Mesothelial cell of epicardium (in vitro differentiated cells): ENCODE data around the gene THTPA. TPM values are rescaled to one million over a fixed set of nuclear protein-coding genes. Genes with fewer than 3 reads are reported as not detected.
A peak's percentile ranks its signal among the peaks of the same experiment; 100 is the strongest.

Experiments
- DNase-seq, 2 experiments: peaks; one replicate each; pipeline ENCODE4 v3.0.0; 2021; ENCODE audit warnings: low spot score in 2 of 2; ENCODE audit not compliant: unreplicated experiment in 2 of 2
- H3K27ac Mint-ChIP-seq: 2 replicates; pipeline ENCODE4 v1.8.0; 2021; ENCODE audit warnings: mixed read lengths
- H3K27me3 Mint-ChIP-seq: 2 replicates; pipeline ENCODE4 v1.8.0; 2021; ENCODE audit warnings: low read depth, mixed read lengths
- H3K36me3 Mint-ChIP-seq: 2 replicates; pipeline ENCODE4 v1.8.0; 2021; ENCODE audit warnings: mixed read lengths
- H3K4me1 Mint-ChIP-seq: 2 replicates; pipeline ENCODE4 v1.8.0; 2021; ENCODE audit warnings: mixed read lengths
- H3K4me3 Mint-ChIP-seq: 2 replicates; pipeline ENCODE4 v1.8.0; 2021; ENCODE audit warnings: mild to moderate bottlenecking, moderate library complexity, mixed read lengths
- H3K9me3 Mint-ChIP-seq: 2 replicates; pipeline ENCODE4 v1.8.0; 2021; ENCODE audit warnings: mixed read lengths
- CTCF ChIP-seq: fragments of 200-600 bp; sonication (generic); IDR thresholded peaks from one replicate; pipeline ENCODE4 v1.5.0; 2021; ENCODE audit warnings: antibody characterized with exemption; ENCODE audit not compliant: unreplicated experiment
- total RNA-seq: library from RNA; stranded (reverse); gene quantifications from 3 replicates; pipeline ENCODE4 v1.2.1, GENCODE V29; 2021

Gene THTPA
- total RNA-seq, 1 donor from 2014 or later, result 15.2 TPM

DNA sequence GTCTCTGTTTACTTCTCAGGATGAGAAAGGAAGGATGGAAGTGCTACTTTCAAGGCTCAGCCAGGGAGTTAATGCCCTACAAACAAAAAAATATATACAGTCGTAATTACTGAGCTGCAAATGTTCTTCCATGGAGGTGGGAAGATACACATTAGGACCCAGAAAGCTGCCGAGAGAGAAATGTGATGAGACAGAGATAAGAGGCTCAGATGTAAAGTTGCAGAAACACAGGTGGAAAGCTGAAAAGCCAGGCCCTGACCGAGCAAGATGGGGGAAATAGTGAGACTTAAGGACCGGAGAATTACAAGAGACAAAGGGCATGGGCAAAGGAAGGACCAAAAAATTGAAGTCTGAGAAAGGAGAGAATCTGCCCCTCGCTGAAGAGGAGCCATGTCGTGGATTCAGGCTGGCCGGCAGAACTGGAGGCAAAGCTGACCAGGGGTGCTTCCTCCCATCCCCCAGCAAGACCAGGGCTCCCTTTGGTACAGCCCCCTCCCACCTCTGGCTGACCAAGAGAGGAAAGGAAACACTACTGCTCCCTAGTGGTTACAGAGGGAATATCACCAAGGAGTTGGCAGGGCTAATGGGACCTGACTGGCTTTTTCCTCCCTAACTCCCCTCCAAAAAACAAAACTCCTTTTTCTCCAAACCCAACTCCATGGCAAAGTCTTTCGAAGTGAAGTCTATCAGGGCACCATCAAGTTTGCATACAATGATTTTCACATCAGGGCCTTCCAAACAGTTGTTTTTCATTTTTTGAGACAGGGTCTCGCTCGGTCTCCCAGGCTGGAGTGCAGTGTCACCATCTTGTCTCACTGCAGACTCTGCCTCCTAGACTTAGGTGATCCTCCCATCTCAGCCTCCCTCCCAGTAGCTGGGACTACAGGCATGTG lies 16.6 kb upstream of the THTPA start:
- Mint-ChIP-seq H3K4me3 (peak overlapping the region; percentile 1), H3K27ac (peak overlapping the region; percentile 31), H3K27me3 (no peaks in the 10 kb centered on the region), H3K4me1 (peaks cover 24% of the 10 kb centered on the region), H3K9me3 (no peaks in the 10 kb centered on the region), H3K36me3 (peaks cover 3% of the 10 kb centered on the region)
- DNase-seq, result no peak
- peak; percentile 76 for TF ChIP-seq CTCF

- no peak for DNase-seq
- no peak for TF ChIP-seq CTCF
- Mint-ChIP-seq H3K36me3 (peaks cover 3% of the 10 kb centered on the region), H3K4me1 (peaks cover 29% of the 10 kb centered on the region), H3K4me3 (no peak overlapping the region), H3K27ac (no peak overlapping the region), H3K9me3 (no peaks in the 10 kb centered on the region), H3K27me3 (no peaks in the 10 kb centered on the region)
Observed at GRCh38 chr14:23540141-23540469, 16.0 kb upstream of the THTPA start.

DNA sequence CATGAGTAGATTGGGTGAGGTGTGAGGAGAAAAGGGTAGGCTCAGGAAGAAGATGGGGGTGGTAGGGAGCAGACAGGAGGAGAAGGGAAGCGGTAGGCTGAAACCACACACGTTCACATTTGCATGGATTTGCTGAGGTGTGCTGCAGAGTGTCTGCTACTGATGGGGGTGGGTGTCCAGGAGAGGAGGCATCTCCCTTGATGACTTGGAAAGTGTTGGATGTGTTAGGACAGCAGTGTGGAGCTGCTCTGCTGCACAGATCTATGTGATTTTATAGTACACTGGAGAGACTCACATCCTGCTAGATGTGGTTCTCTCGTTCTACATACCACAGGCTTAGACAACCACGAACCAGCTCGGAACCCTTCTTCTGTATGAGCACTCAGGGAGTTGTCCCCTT lies 13.8 kb upstream of the THTPA start:
- Mint-ChIP-seq H3K9me3 (no peaks in the 10 kb centered on the region), H3K36me3 (peaks cover 3% of the 10 kb centered on the region), H3K27me3 (no peaks in the 10 kb centered on the region), H3K4me3 (no peak overlapping the region), H3K4me1 (peaks cover 32% of the 10 kb centered on the region), H3K27ac (no peak overlapping the region)
- no peak for DNase-seq
- no peak for TF ChIP-seq CTCF

GRCh38 chr14:23543403-23543802 lies 12.7 kb upstream of the THTPA start:
- H3K4me3 Mint-ChIP-seq, result no peak overlapping the region
- no peaks in the 10 kb centered on the region for H3K9me3 Mint-ChIP-seq
- H3K36me3 Mint-ChIP-seq, result peaks cover 3% of the 10 kb centered on the region
- no peak for TF ChIP-seq CTCF
- H3K27me3 Mint-ChIP-seq, result no peaks in the 10 kb centered on the region
- DNase-seq, result no peak
- H3K4me1 Mint-ChIP-seq, result peaks cover 25% of the 10 kb centered on the region
- no peak overlapping the region for H3K27ac Mint-ChIP-seq

GRCh38 chr14:23544511-23545447 lies 11.3 kb upstream of the THTPA start:
- peaks cover 12% of the 10 kb centered on the region for H3K4me1 Mint-ChIP-seq
- no peak overlapping the region for H3K27ac Mint-ChIP-seq
- no peak overlapping the region for H3K4me3 Mint-ChIP-seq
- TF ChIP-seq CTCF, result no peak
- no peaks in the 10 kb centered on the region for H3K9me3 Mint-ChIP-seq
- no peaks in the 10 kb centered on the region for H3K27me3 Mint-ChIP-seq
- peaks cover 3% of the 10 kb centered on the region for H3K36me3 Mint-ChIP-seq
- DNase-seq, result no peak
